Smooth muscle cell (in vitro differentiated cells): ENCODE data around the gene MAG. TPM values are rescaled to one million over a fixed set of nuclear protein-coding genes. Genes with fewer than 3 reads are reported as not detected.

Experiments used
- DNase-seq: peaks from one replicate; lab custom pipeline; 2025; ENCODE audit not compliant: unreplicated experiment; lab: John Stamatoyannopoulos, UW
- H2AFZ ChIP-seq: fragments of 200-600 bp; sonication (generic); 2 replicates; pipeline ENCODE4 v1.6.0; 2016; ENCODE audit warnings: antibody characterized with exemption, low read depth, mild to moderate bottlenecking
- H3F3A ChIP-seq: fragments of 200-600 bp; sonication (generic); 2 replicates; pipeline ENCODE4 v1.6.0; 2017; ENCODE audit warnings: antibody characterized with exemption, low read depth
- H3K27ac ChIP-seq: fragments of 200-600 bp; sonication (generic); 2 replicates; pipeline ENCODE4 v1.5.1; 2016; ENCODE audit warnings: low read depth, mild to moderate bottlenecking
- H3K27me3 ChIP-seq: fragments of 200-600 bp; sonication (generic); 2 replicates; pipeline ENCODE4 v1.6.1; 2016; ENCODE audit warnings: low read depth, mild to moderate bottlenecking
- H3K36me3 ChIP-seq: fragments of 200-600 bp; sonication (generic); 2 replicates; pipeline ENCODE4 v1.5.1; 2016; ENCODE audit warnings: low read depth
- H3K4me1 ChIP-seq: fragments of 200-600 bp; sonication (generic); 2 replicates; pipeline ENCODE4 v1.5.1; 2016; ENCODE audit warnings: low read depth
- H3K4me2 ChIP-seq: fragments of 200-600 bp; sonication (generic); 2 replicates; pipeline ENCODE4 v1.6.0; 2016; ENCODE audit warnings: mild to moderate bottlenecking
- H3K4me3 ChIP-seq: fragments of 200-600 bp; sonication (generic); 2 replicates; pipeline ENCODE4 v1.5.1; 2016; ENCODE audit warnings: mild to moderate bottlenecking
- H3K79me2 ChIP-seq: fragments of 200-600 bp; sonication (generic); 2 replicates; pipeline ENCODE4 v1.6.0; 2016; ENCODE audit warnings: low read depth, mild to moderate bottlenecking
- H3K9ac ChIP-seq: fragments of 200-600 bp; sonication (generic); 2 replicates; pipeline ENCODE4 v1.6.0; 2016; ENCODE audit warnings: low read depth
- H3K9me3 ChIP-seq: fragments of 200-600 bp; sonication (generic); replicated peaks from 2 replicates; pipeline ENCODE4 v1.5.1; 2016; ENCODE audit warnings: low read depth
- H4K20me1 ChIP-seq: fragments of 200-600 bp; sonication (generic); 2 replicates; pipeline ENCODE4 v1.6.0; 2016; ENCODE audit warnings: low read depth
- CTCF ChIP-seq: fragments of 200-600 bp; sonication (generic); IDR thresholded peaks from 2 replicates; pipeline ENCODE4 v1.5.1; 2017; ENCODE audit warnings: borderline replicate concordance, mild to moderate bottlenecking, antibody characterized with exemption; ENCODE audit not compliant: insufficient read depth, poor library complexity, severe bottlenecking
- WGBS: methylation state at CpG from one replicate; pipeline ENCODE4 v1.1.7; 2016; ENCODE audit warnings: low lambda C conversion rate; 5-methylcytosine and 5-hydroxymethylcytosine counted together
- polyA plus RNA-seq: library from polyadenylated mRNA; unstranded; fragments of >200 nt; fragmentation: Nextera tagmentation; extraction: Ambion mirVana; gene quantifications from 2 replicates; pipeline ENCODE4 v1.2.1, GENCODE V29; 2016
- total RNA-seq: library from RNA; depleted of rRNA; stranded (reverse); fragments of >200 nt; gene quantifications from 2 replicates; pipeline ENCODE4 v1.2.3, GENCODE V29; 2014

The MAG gene
- total and polyA plus RNA-seq, 2 experiments from 2014 or later, result not detected

DNA sequence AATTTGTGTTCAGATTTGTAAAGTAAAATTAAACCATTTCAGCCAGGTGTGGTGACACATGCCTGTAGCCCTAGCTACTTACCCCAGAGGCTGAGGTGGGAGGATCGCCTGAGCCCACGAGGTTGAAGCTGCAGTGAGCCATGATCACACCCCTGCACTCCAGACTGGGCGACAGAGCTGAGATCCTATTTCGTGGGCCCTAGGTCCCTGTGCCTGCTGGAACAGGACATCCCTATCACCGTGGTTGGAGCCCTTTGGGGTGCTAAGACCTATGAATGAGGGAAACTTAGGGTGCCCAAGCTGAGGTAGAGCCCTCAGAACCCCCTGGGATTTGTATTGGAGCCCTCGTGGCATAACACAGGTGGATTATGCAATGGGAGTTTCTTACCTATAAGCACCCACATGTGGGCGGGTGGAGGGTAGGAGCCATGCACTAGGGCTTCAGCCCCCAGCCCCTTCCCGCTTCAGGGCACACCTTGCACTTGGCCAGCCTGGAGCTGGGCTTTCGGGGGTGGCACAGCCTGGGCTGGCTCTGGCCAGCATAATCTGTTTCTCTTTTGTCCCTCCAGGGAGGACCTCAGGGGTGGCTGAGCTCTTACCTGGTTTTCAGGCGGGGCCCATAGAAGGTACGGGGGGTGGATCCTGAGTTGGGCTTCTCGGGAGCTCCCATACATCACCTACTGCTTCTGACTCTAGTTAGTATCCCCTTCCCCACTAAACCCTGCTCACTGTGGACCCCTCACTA lies 30.4 kb upstream of the MAG start:
- Histone ChIP-seq H3K4me1 (no peaks in the 10 kb centered on the region), H3K27me3 (no peaks in the 10 kb centered on the region), H3K36me3 (no peaks in the 10 kb centered on the region), H3K9ac (no peak overlapping the region), H3K4me2 (no peak overlapping the region), H3K79me2 (no peaks in the 10 kb centered on the region), H3K27ac (no peak overlapping the region), H2AFZ (no peak overlapping the region), H4K20me1 (no peaks in the 10 kb centered on the region), H3K9me3 (no peaks in the 10 kb centered on the region), H3K4me3 (no peak overlapping the region), H3F3A (peaks cover 17% of the 10 kb centered on the region)
- DNase-seq, result no peak
- WGBS, result 91% methylated on average over 12 of the region's 12 CpGs
- TF ChIP-seq CTCF, result no peak

DNA sequence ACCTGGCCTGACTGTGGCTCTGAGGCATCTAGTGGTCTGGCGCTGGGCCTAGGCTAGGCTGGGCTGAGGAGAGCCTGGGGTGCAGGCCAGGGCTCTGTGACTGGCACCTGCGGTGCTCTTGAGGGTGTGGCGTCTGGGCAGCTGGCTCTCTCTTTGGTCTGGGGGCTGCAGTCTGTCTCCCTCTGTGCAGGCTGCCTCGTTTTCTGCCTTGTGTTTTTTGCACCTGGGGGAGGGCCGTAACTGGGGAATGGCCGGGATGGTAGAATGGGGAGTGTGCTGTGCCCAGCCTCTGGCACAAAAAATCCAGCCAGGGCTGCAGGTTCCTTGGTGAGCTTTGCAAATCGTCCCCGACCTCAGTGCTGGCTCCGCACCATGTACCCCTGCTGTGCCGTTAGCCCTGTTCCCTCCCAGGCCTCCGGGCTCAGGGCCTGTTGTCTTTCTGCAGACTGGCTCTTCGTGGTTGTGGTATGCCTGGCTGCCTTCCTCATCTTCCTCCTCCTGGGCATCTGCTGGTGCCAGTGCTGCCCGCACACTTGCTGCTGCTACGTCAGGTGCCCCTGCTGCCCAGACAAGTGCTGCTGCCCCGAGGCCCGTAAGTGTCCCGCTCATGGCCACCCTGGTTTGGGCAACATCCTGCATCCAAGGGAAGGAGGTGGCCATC lies 29.7 kb upstream of the MAG start:
- Histone ChIP-seq H3F3A (peaks cover 17% of the 10 kb centered on the region), H3K4me3 (no peak overlapping the region), H3K4me1 (no peaks in the 10 kb centered on the region), H3K9me3 (no peaks in the 10 kb centered on the region), H3K27ac (no peak overlapping the region), H4K20me1 (no peaks in the 10 kb centered on the region), H3K4me2 (no peak overlapping the region), H3K9ac (no peak overlapping the region), H3K79me2 (peaks cover 3% of the 10 kb centered on the region), H2AFZ (no peak overlapping the region), H3K27me3 (no peaks in the 10 kb centered on the region), H3K36me3 (no peaks in the 10 kb centered on the region)
- WGBS, result 91% methylated on average over 16 of the region's 17 CpGs
- no peak for DNase-seq
- TF ChIP-seq CTCF, result no peak

DNA sequence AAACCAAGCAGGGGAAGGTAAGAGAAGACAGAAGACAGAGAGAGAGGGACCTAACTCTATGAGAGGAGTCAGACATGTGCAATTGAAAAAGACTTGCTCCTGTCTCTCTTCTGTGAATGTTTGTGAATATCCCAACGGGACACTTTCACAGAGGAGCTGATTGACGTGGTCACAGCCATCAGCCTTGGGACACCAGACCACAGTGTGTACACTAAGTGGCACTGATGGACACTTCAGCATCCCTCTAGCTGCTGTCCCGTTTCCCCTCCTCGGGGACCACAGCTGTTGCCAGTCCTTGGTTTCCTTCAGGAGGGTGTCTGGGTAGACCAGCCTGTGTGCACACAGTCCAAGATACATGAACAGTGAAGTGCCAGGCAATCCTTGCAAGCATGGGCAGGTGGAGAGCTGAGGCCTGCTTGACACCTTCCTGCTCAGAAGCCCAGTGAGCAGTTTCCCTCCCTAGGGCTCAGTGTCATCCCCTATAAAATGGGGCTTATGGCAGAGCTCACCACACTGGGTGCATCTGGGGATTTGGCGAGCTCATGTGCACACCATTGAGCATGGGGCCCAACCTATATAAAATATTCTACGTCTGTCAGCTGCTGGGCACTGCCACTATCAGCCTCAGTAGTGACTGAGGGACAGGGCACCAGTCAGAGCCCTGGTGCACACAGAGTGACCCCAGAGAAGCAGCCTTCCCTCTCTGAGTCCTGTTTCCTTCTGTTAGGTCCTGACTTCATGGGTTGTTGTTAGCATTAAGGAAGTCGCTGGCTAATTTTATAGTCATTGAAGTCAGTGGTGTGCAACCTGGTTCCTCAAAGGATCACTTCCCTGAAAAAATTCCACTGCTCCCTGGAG lies 27.5 kb upstream of the MAG start:
- Histone ChIP-seq H3K4me3 (no peak overlapping the region), H3F3A (peaks cover 17% of the 10 kb centered on the region), H3K36me3 (no peaks in the 10 kb centered on the region), H3K4me1 (no peaks in the 10 kb centered on the region), H3K9ac (no peak overlapping the region), H4K20me1 (no peaks in the 10 kb centered on the region), H3K27me3 (no peaks in the 10 kb centered on the region), H3K27ac (no peak overlapping the region), H3K79me2 (peaks cover 8% of the 10 kb centered on the region), H2AFZ (no peak overlapping the region), H3K4me2 (no peak overlapping the region), H3K9me3 (no peaks in the 10 kb centered on the region)
- TF ChIP-seq CTCF, result no peak
- 87% methylated on average over 7 of the region's 7 CpGs for WGBS
- no peak for DNase-seq
